HEK293 (cell line): ENCODE data around the gene ZNF217.
A peak's percentile ranks its signal among the peaks of the same experiment; 100 is the strongest.

Experiments used
- HOXD13 ChIP-seq: sonication (generic); formaldehyde crosslinking; IDR thresholded peaks from 2 replicates; pipeline ENCODE4 v1.8.0; 2022; ENCODE audit warnings: missing genetic modification reagents, borderline replicate concordance
- IKZF3 ChIP-seq: fragments of 450-650 bp; IDR thresholded peaks from 2 replicates; pipeline ENCODE4 v1.5.0; 2018; ENCODE audit warnings: missing biosample characterization, mild to moderate bottlenecking, missing genetic modification characterization, moderate library complexity
- KLF10 ChIP-seq: fragments of 450-650 bp; IDR thresholded peaks from 2 replicates; pipeline ENCODE4 v1.5.1; 2018; ENCODE audit warnings: missing biosample characterization, mild to moderate bottlenecking, missing genetic modification characterization
- KLF17 ChIP-seq: fragments of 450-650 bp; formaldehyde crosslinking; IDR thresholded peaks from 2 replicates; pipeline ENCODE4 v1.5.1; 2016; ENCODE audit warnings: missing biosample characterization, missing genetic modification characterization
- KLF7 ChIP-seq: fragments of 450-650 bp; formaldehyde crosslinking; IDR thresholded peaks from 2 replicates; pipeline ENCODE4 v1.5.1; 2016; ENCODE audit warnings: missing biosample characterization, missing genetic modification characterization, borderline replicate concordance
- KLF8 ChIP-seq: fragments of 450-650 bp; formaldehyde crosslinking; IDR thresholded peaks from 2 replicates; pipeline ENCODE4 v1.5.1; 2016; ENCODE audit warnings: missing biosample characterization, missing genetic modification characterization
- SETDB1 ChIP-seq: IDR thresholded peaks from one replicate; pipeline ENCODE4 v1.6.1; 2017; ENCODE audit warnings: mild to moderate bottlenecking, low read length, moderate library complexity, mixed read lengths; ENCODE audit not compliant: insufficient read length
- YY1 ChIP-seq: fragments of 450-650 bp; formaldehyde crosslinking; IDR thresholded peaks from 2 replicates; pipeline ENCODE4 v1.5.1; 2018; ENCODE audit warnings: missing biosample characterization, missing genetic modification characterization
- ZBTB1 ChIP-seq: fragments of 450-650 bp; formaldehyde crosslinking; IDR thresholded peaks from 2 replicates; pipeline ENCODE4 v1.5.1; 2016; ENCODE audit warnings: missing biosample characterization, missing genetic modification characterization
- ZBTB44 ChIP-seq: fragments of 450-650 bp; IDR thresholded peaks from 2 replicates; pipeline ENCODE4 v1.5.1; 2018; ENCODE audit warnings: missing biosample characterization, mild to moderate bottlenecking, missing genetic modification characterization
- ZEB2 ChIP-seq: fragments of 450-650 bp; formaldehyde crosslinking; IDR thresholded peaks from 2 replicates; pipeline ENCODE4 v1.5.1; 2016; ENCODE audit warnings: missing biosample characterization, missing genetic modification characterization
- ZNF112 ChIP-seq: fragments of 450-650 bp; formaldehyde crosslinking; IDR thresholded peaks from 2 replicates; pipeline ENCODE4 v1.5.0; 2017; ENCODE audit warnings: missing biosample characterization, missing genetic modification characterization
- ZNF121 ChIP-seq: fragments of 450-650 bp; formaldehyde crosslinking; IDR thresholded peaks from 2 replicates; pipeline ENCODE4 v1.5.1; 2016; ENCODE audit warnings: missing biosample characterization, missing genetic modification characterization
- ZNF148 ChIP-seq: fragments of 450-650 bp; formaldehyde crosslinking; IDR thresholded peaks from 2 replicates; pipeline ENCODE4 v1.5.0; 2017; ENCODE audit warnings: missing biosample characterization, missing genetic modification characterization, borderline replicate concordance
- ZNF202 ChIP-seq: fragments of 450-650 bp; formaldehyde crosslinking; IDR thresholded peaks from 2 replicates; pipeline ENCODE4 v1.5.1; 2016; ENCODE audit warnings: missing biosample characterization, missing genetic modification characterization, borderline replicate concordance
- ZNF266 ChIP-seq: fragments of 450-650 bp; formaldehyde crosslinking; IDR thresholded peaks from 2 replicates; pipeline ENCODE4 v1.5.1; 2016; ENCODE audit warnings: missing biosample characterization, missing genetic modification characterization, low read depth
- ZNF274 ChIP-seq, 2 experiments: fragments of 200-500 bp in 1 of 2; fragments of 450-650 bp in 1 of 2; sonication (Bioruptor generic) in 1 of 2; formaldehyde crosslinking in 1 of 2; IDR thresholded peaks; 2 replicates each; pipeline versions ENCODE4 v1.5.1 to v1.6.1; 2014 to 2016; ENCODE audit warnings: borderline replicate concordance in 1 of 2, inconsistent platforms in 1 of 2, low read length in 1 of 2, missing biosample characterization in 1 of 2, missing genetic modification characterization in 1 of 2
- ZNF292 ChIP-seq: fragments of 450-650 bp; formaldehyde crosslinking; IDR thresholded peaks from 2 replicates; pipeline ENCODE4 v1.5.1; 2016; ENCODE audit warnings: low read depth, missing biosample characterization, missing genetic modification characterization, borderline replicate concordance
- ZNF302 ChIP-seq: fragments of 450-650 bp; formaldehyde crosslinking; IDR thresholded peaks from 2 replicates; pipeline ENCODE4 v1.5.1; 2016; ENCODE audit warnings: missing biosample characterization, missing genetic modification characterization, low read depth
- ZNF37A ChIP-seq: fragments of 450-650 bp; IDR thresholded peaks from 2 replicates; pipeline ENCODE4 v1.5.1; 2018; ENCODE audit warnings: missing biosample characterization, missing genetic modification characterization
- ZNF488 ChIP-seq: fragments of 450-650 bp; formaldehyde crosslinking; IDR thresholded peaks from 2 replicates; pipeline ENCODE4 v1.5.1; 2016; ENCODE audit warnings: missing biosample characterization, missing genetic modification characterization
- ZNF521 ChIP-seq: fragments of 450-650 bp; formaldehyde crosslinking; IDR thresholded peaks from 2 replicates; pipeline ENCODE4 v1.5.1; 2017; ENCODE audit warnings: missing biosample characterization, mild to moderate bottlenecking, missing genetic modification characterization
- ZNF561 ChIP-seq: fragments of 450-650 bp; IDR thresholded peaks from 2 replicates; pipeline ENCODE4 v1.5.1; 2018; ENCODE audit warnings: missing biosample characterization, missing genetic modification characterization, borderline replicate concordance
- ZNF571 ChIP-seq: fragments of 450-650 bp; formaldehyde crosslinking; IDR thresholded peaks from 2 replicates; pipeline ENCODE4 v1.5.0; 2017; ENCODE audit warnings: missing biosample characterization, missing genetic modification characterization
- ZNF610 ChIP-seq: fragments of 450-650 bp; formaldehyde crosslinking; IDR thresholded peaks from 2 replicates; pipeline ENCODE4 v1.5.1; 2016; ENCODE audit warnings: missing biosample characterization, missing genetic modification characterization, borderline replicate concordance
- ZNF639 ChIP-seq: fragments of 450-650 bp; formaldehyde crosslinking; IDR thresholded peaks from 2 replicates; pipeline ENCODE4 v1.5.1; 2016; ENCODE audit warnings: missing biosample characterization, missing genetic modification characterization
- ZNF660 ChIP-seq: fragments of 450-650 bp; IDR thresholded peaks from 2 replicates; pipeline ENCODE4 v1.5.1; 2018; ENCODE audit warnings: missing biosample characterization, mild to moderate bottlenecking, missing genetic modification characterization
- ZNF704 ChIP-seq: fragments of 450-650 bp; formaldehyde crosslinking; IDR thresholded peaks from 2 replicates; pipeline ENCODE4 v1.5.1; 2016; ENCODE audit warnings: missing biosample characterization, missing genetic modification characterization
- ZNF791 ChIP-seq: fragments of 450-650 bp; formaldehyde crosslinking; IDR thresholded peaks from 2 replicates; pipeline ENCODE4 v1.5.1; 2016; ENCODE audit warnings: missing biosample characterization, missing genetic modification characterization
- ZNF830 ChIP-seq: fragments of 450-650 bp; IDR thresholded peaks from 2 replicates; pipeline ENCODE4 v1.5.0; 2018; ENCODE audit warnings: missing biosample characterization, missing genetic modification characterization, low read depth, mild to moderate bottlenecking, moderate library complexity
- ZNF837 ChIP-seq: fragments of 450-650 bp; formaldehyde crosslinking; IDR thresholded peaks from 2 replicates; pipeline ENCODE4 v1.5.1; 2016; ENCODE audit warnings: missing biosample characterization, missing genetic modification characterization

Gene ZNF217

GRCh38 chr20:53594068-53595017 lies 704 bp upstream of the ZNF217 start (continued):
- TF ChIP-seq ZNF148 (no peak), KLF8 (tag by site-specific recombination) (peak; percentile 34; the same call in 1 of the 2 replicates), ZNF837 (tag by site-specific recombination) (no peak), HOXD13 (CRISPR knock-in tag) (no peak), YY1 (tag by site-specific recombination) (no peak), ZNF274 (IDR thresholded peaks at IDR 0.05; ENCODE audit: low read length) (no peak), ZNF274 (tag by site-specific recombination; IDR thresholded peaks at IDR 0.05; ENCODE audit: borderline replicate concordance) (no peak), ZNF610 (tag by site-specific recombination) (no peak), ZNF791 (no peak), ZNF704 (tag by site-specific recombination) (no peak), KLF17 (tag by site-specific recombination) (no peak), SETDB1 (no peak), ZNF830 (tag by site-specific recombination) (no peak), ZNF292 (no peak), KLF10 (tag by site-specific recombination) (peak; percentile 29; the same call in 1 of the 2 replicates), ZNF302 (no peak), KLF7 (no peak), ZNF521 (no peak), ZNF37A (tag by site-specific recombination) (no peak), ZNF112 (tag by site-specific recombination) (no peak), ZNF639 (tag by site-specific recombination) (no peak), ZBTB1 (tag by site-specific recombination) (no peak), ZNF660 (no peak), ZNF571 (tag by site-specific recombination) (no peak), ZNF488 (tag by site-specific recombination) (no peak), ZEB2 (tag by site-specific recombination) (no peak), ZNF266 (tag by site-specific recombination) (no peak), ZBTB44 (no peak), IKZF3 (tag by site-specific recombination) (no peak), ZNF202 (no peak), ZNF121 (tag by site-specific recombination) (no peak), ZNF561 (tag by site-specific recombination) (peak; percentile 18; the same call in 1 of the 2 replicates)
